Nephron progenitor cell (in vitro differentiated cells): ENCODE data around the gene COG7.

Experiments used
- DNase-seq: peaks from one replicate; pipeline ENCODE4 v3.0.0; 2021
- H3K27ac Mint-ChIP-seq: 2 replicates; pipeline ENCODE4 v1.8.0; 2021; ENCODE audit warnings: mild to moderate bottlenecking, moderate library complexity, mixed read lengths
- H3K27me3 Mint-ChIP-seq: 2 replicates; pipeline ENCODE4 v1.8.0; 2021; ENCODE audit warnings: mild to moderate bottlenecking, low read depth, mixed read lengths; ENCODE audit not compliant: poor library complexity
- H3K36me3 Mint-ChIP-seq: 2 replicates; pipeline ENCODE4 v1.8.0; 2021; ENCODE audit warnings: low read depth, mixed read lengths
- H3K4me1 Mint-ChIP-seq: 2 replicates; pipeline ENCODE4 v1.8.0; 2021; ENCODE audit warnings: mixed read lengths
- H3K4me3 Mint-ChIP-seq: 2 replicates; pipeline ENCODE4 v1.8.0; 2021; ENCODE audit warnings: mild to moderate bottlenecking, moderate library complexity, mixed read lengths
- H3K9me3 Mint-ChIP-seq: 2 replicates; pipeline ENCODE4 v1.8.0; 2021; ENCODE audit warnings: mild to moderate bottlenecking, moderate library complexity, mixed read lengths
- TF ChIP-seq, protein P1 (sequence below): fragments of 200-600 bp; sonication (generic); IDR thresholded peaks from 2 replicates; pipeline ENCODE4 v1.5.0; 2021; ENCODE audit warnings: antibody characterized with exemption

Gene COG7

GRCh38 chr16:23482778-23483177, 29.8 kb upstream of the COG7 start:
- no peaks in the 10 kb centered on the region for H3K4me1 Mint-ChIP-seq
- TF ChIP-seq, protein P1, sequence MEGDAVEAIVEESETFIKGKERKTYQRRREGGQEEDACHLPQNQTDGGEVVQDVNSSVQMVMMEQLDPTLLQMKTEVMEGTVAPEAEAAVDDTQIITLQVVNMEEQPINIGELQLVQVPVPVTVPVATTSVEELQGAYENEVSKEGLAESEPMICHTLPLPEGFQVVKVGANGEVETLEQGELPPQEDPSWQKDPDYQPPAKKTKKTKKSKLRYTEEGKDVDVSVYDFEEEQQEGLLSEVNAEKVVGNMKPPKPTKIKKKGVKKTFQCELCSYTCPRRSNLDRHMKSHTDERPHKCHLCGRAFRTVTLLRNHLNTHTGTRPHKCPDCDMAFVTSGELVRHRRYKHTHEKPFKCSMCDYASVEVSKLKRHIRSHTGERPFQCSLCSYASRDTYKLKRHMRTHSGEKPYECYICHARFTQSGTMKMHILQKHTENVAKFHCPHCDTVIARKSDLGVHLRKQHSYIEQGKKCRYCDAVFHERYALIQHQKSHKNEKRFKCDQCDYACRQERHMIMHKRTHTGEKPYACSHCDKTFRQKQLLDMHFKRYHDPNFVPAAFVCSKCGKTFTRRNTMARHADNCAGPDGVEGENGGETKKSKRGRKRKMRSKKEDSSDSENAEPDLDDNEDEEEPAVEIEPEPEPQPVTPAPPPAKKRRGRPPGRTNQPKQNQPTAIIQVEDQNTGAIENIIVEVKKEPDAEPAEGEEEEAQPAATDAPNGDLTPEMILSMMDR = no peak
- DNase-seq = no peak
- no peaks in the 10 kb centered on the region for H3K9me3 Mint-ChIP-seq
- H3K27ac Mint-ChIP-seq = no peak overlapping the region
- peaks cover 65% of the 10 kb centered on the region for H3K36me3 Mint-ChIP-seq
- no peak overlapping the region for H3K4me3 Mint-ChIP-seq
- H3K27me3 Mint-ChIP-seq = no peaks in the 10 kb centered on the region

GRCh38 chr16:23480257-23480656, 27.3 kb upstream of the COG7 start:
- no peaks in the 10 kb centered on the region for H3K27me3 Mint-ChIP-seq
- TF ChIP-seq, protein P1 = no peak
- DNase-seq = no peak
- H3K9me3 Mint-ChIP-seq = no peaks in the 10 kb centered on the region
- H3K36me3 Mint-ChIP-seq = peaks cover 72% of the 10 kb centered on the region
- H3K4me1 Mint-ChIP-seq = no peaks in the 10 kb centered on the region
- no peak overlapping the region for H3K27ac Mint-ChIP-seq
- no peak overlapping the region for H3K4me3 Mint-ChIP-seq

- no peak for DNase-seq
- Mint-ChIP-seq H3K4me1 (no peaks in the 10 kb centered on the region), H3K9me3 (no peaks in the 10 kb centered on the region), H3K36me3 (peaks cover 72% of the 10 kb centered on the region), H3K27me3 (no peaks in the 10 kb centered on the region), H3K4me3 (no peak overlapping the region), H3K27ac (no peak overlapping the region)
- TF ChIP-seq, protein P1 = no peak
Observed at GRCh38 chr16:23479138-23479537, 26.1 kb upstream of the COG7 start.

GRCh38 chr16:23478566-23478965, 25.6 kb upstream of the COG7 start:
- Mint-ChIP-seq H3K4me3 (no peak overlapping the region), H3K4me1 (no peaks in the 10 kb centered on the region), H3K36me3 (peaks cover 77% of the 10 kb centered on the region), H3K27ac (no peak overlapping the region), H3K27me3 (no peaks in the 10 kb centered on the region), H3K9me3 (no peaks in the 10 kb centered on the region)
- no peak for DNase-seq
- TF ChIP-seq, protein P1 = no peak

DNA sequence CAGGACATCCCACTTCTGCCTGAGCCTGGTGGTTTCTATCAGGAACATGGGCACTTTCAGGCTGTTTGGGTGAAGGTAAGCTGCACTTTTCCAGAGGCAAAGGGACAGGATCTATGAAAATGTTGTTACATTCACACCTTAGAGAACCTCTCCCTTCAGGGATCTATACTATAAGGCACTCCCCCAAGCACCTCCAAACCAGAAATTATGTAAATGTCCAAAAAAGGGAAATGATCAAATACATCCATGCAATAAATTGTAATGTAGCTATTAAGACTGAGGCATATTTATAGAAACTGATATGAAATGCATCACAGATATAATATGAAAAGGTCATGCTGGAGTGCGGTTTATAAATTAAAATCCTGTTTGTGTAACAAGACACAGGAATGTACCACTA, 23.3 kb upstream of the COG7 start:
- H3K27ac Mint-ChIP-seq = no peak overlapping the region
- no peaks in the 10 kb centered on the region for H3K4me1 Mint-ChIP-seq
- H3K4me3 Mint-ChIP-seq = no peak overlapping the region
- H3K36me3 Mint-ChIP-seq = peaks cover 64% of the 10 kb centered on the region
- no peaks in the 10 kb centered on the region for H3K9me3 Mint-ChIP-seq
- TF ChIP-seq, protein P1 = no peak
- DNase-seq = no peak
- no peaks in the 10 kb centered on the region for H3K27me3 Mint-ChIP-seq

DNA sequence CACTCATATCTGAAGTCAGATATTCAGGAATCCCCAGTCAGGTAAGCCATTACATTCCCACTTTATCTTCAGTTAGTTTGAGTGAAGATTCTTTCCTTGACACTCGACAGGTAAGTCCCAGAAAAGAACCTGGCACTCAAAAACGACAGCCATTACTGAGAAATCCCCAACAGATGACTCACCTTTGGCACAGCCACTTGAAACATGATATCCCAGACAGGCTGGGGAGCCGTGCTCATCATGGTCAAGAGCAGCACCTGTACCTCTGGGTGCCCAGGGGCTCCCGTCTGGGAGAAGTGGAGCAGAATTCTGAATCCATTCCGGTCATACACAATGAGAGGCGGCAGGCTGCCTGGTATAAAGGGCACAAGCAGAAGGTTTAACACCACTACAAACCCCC, 16.8 kb upstream of the COG7 start:
- Mint-ChIP-seq H3K27me3 (no peaks in the 10 kb centered on the region), H3K9me3 (no peaks in the 10 kb centered on the region), H3K27ac (no peak overlapping the region), H3K4me1 (peaks cover 1% of the 10 kb centered on the region), H3K4me3 (no peak overlapping the region), H3K36me3 (peaks cover 58% of the 10 kb centered on the region)
- TF ChIP-seq, protein P1 = no peak
- DNase-seq = no peak
